Measurements from ENCODE around the gene FIG4. TPM values are rescaled to one million over a fixed set of nuclear protein-coding genes. Genes with fewer than 3 reads are reported as not detected.
A peak's percentile ranks its signal among the peaks of the same experiment; 100 is the strongest.

FIG4 gene
- total RNA-seq, 1 experiment from 2014 or later = 7.3 TPM

DNA sequence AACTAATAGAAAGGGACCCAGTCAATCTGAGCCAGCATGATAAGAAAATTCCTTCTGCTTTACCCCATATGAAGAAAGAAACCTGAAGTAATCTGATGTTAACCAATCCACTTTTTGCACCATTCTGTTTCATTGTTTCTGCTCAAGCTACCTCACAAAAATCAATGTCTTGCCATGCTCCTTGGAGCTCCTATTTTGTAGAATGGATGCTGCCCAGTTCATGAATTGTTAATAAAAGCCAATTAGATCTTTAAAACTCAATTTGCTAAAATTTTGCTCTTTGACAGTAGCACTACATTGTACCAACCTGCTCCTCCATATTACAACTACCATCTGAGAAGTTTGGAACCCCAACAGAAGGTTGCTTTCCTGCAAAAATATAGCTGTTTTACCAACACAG is 170.8 kb downstream of the FIG4 start:
- Mint-ChIP-seq H3K27me3 (ENCODE audit: insufficient read depth, unreplicated experiment) (peaks cover 4% of the 10 kb centered on the region), H3K27ac (ENCODE audit: unreplicated experiment) (no peak overlapping the region), H3K4me3 (ENCODE audit: unreplicated experiment) (no peak overlapping the region), H3K9me3 (ENCODE audit: unreplicated experiment) (no peaks in the 10 kb centered on the region), H3K36me3 (ENCODE audit: insufficient read depth, unreplicated experiment) (no peaks in the 10 kb centered on the region), H3K4me1 (ENCODE audit: low read depth, unreplicated experiment) (no peaks in the 10 kb centered on the region)
- ChIA-PET CTCF (no interaction called here), POLR2A (no interaction called here)
- DNase-seq = no peak
- peaks cover 3% of the 10 kb centered on the region; the same call in 1 of the 2 replicates for H3K9me3 ChIP-seq
- no peak overlapping the region for H3K4me3 ChIP-seq (ENCODE audit: low read depth, low read length)
- no peaks in the 10 kb centered on the region for H3K4me1 ChIP-seq
- intact Hi-C loops (cut with micrococcal nuclease; ENCODE audit: unreplicated experiment) = no loop called here
- H3K27me3 ChIP-seq (replicated peaks; ENCODE audit: control insufficient read depth, insufficient read depth, low read length) = no peaks in the 10 kb centered on the region
- no TSS peak for BruUV-seq (replicated peaks)
- TF ChIP-seq CTCF (IDR thresholded peaks at IDR 0.05; ENCODE audit: insufficient read depth in 1 of 2, low read depth in 1 of 2, low read length in 1 of 2, severe bottlenecking in 1 of 2, unreplicated experiment in 1 of 2) = no peak
- no peaks in the 10 kb centered on the region for H3K36me3 ChIP-seq (ENCODE audit: control insufficient read depth, insufficient read depth, low read length)

GRCh38 chr6:109864050-109864449 is 173.0 kb downstream of the FIG4 start:
- Histone ChIP-seq H3K4me1 (no peaks in the 10 kb centered on the region), H3K4me3 (ENCODE audit: low read depth, low read length) (no peak overlapping the region), H3K27me3 (replicated peaks; ENCODE audit: control insufficient read depth, insufficient read depth, low read length) (no peaks in the 10 kb centered on the region), H3K9me3 (peaks cover 3% of the 10 kb centered on the region; the same call in 1 of the 2 replicates), H3K36me3 (ENCODE audit: control insufficient read depth, insufficient read depth, low read length) (no peaks in the 10 kb centered on the region)
- Mint-ChIP-seq H3K9me3 (ENCODE audit: unreplicated experiment) (no peaks in the 10 kb centered on the region), H3K27me3 (ENCODE audit: insufficient read depth, unreplicated experiment) (peaks cover 4% of the 10 kb centered on the region), H3K4me1 (ENCODE audit: low read depth, unreplicated experiment) (no peaks in the 10 kb centered on the region), H3K4me3 (ENCODE audit: unreplicated experiment) (no peak overlapping the region), H3K27ac (ENCODE audit: unreplicated experiment) (no peak overlapping the region), H3K36me3 (ENCODE audit: insufficient read depth, unreplicated experiment) (no peaks in the 10 kb centered on the region)
- TF ChIP-seq CTCF (IDR thresholded peaks at IDR 0.05; ENCODE audit: insufficient read depth in 1 of 2, low read depth in 1 of 2, low read length in 1 of 2, severe bottlenecking in 1 of 2, unreplicated experiment in 1 of 2) = no peak
- DNase-seq = no peak
- ChIA-PET POLR2A (no interaction called here), CTCF (no interaction called here)
- intact Hi-C loops (cut with micrococcal nuclease; ENCODE audit: unreplicated experiment) = no loop called here
- BruUV-seq (replicated peaks) = no TSS peak

- H3K27ac Mint-ChIP-seq (ENCODE audit: unreplicated experiment) = no peak overlapping the region
- DNase-seq = peak in 1 of 2 experiments; percentile 21
- no peaks in the 10 kb centered on the region for H3K36me3 ChIP-seq (ENCODE audit: control insufficient read depth, insufficient read depth, low read length)
- intact Hi-C loops (cut with micrococcal nuclease; ENCODE audit: unreplicated experiment) = loop anchor here (1.0 kb wide), 1 partner anchor 161 kb away; no protein-coding TSS in a partner anchor
- H3K4me3 ChIP-seq (ENCODE audit: low read depth, low read length) = no peak overlapping the region
- no peaks in the 10 kb centered on the region for H3K27me3 Mint-ChIP-seq (ENCODE audit: insufficient read depth, unreplicated experiment)
- H3K36me3 Mint-ChIP-seq (ENCODE audit: insufficient read depth, unreplicated experiment) = no peaks in the 10 kb centered on the region
- CTCF ChIA-PET = interaction anchor here (1.0 kb wide), 1 partner anchor 174 kb away, joined by 3 read pairs; no protein-coding TSS in a partner anchor
- H3K27me3 ChIP-seq (replicated peaks; ENCODE audit: control insufficient read depth, insufficient read depth, low read length) = no peaks in the 10 kb centered on the region
- H3K4me3 Mint-ChIP-seq (ENCODE audit: unreplicated experiment) = no peak overlapping the region
- H3K4me1 ChIP-seq = no peaks in the 10 kb centered on the region
- no peak for TF ChIP-seq CTCF (IDR thresholded peaks at IDR 0.05; ENCODE audit: insufficient read depth in 1 of 2, low read depth in 1 of 2, low read length in 1 of 2, severe bottlenecking in 1 of 2, unreplicated experiment in 1 of 2)
- peaks cover 3% of the 10 kb centered on the region; the same call in 1 of the 2 replicates for H3K9me3 ChIP-seq
- H3K4me1 Mint-ChIP-seq (ENCODE audit: low read depth, unreplicated experiment) = no peaks in the 10 kb centered on the region
- POLR2A ChIA-PET = no interaction called here
- BruUV-seq (replicated peaks) = no TSS peak
- H3K9me3 Mint-ChIP-seq (ENCODE audit: unreplicated experiment) = no peaks in the 10 kb centered on the region
Observed at GRCh38 chr6:109865968-109866367, 174.9 kb downstream of the FIG4 start.

All from Caco-2 (cell line).